ENCODE measurements around the gene FAIM2.

FAIM2 gene

DNA sequence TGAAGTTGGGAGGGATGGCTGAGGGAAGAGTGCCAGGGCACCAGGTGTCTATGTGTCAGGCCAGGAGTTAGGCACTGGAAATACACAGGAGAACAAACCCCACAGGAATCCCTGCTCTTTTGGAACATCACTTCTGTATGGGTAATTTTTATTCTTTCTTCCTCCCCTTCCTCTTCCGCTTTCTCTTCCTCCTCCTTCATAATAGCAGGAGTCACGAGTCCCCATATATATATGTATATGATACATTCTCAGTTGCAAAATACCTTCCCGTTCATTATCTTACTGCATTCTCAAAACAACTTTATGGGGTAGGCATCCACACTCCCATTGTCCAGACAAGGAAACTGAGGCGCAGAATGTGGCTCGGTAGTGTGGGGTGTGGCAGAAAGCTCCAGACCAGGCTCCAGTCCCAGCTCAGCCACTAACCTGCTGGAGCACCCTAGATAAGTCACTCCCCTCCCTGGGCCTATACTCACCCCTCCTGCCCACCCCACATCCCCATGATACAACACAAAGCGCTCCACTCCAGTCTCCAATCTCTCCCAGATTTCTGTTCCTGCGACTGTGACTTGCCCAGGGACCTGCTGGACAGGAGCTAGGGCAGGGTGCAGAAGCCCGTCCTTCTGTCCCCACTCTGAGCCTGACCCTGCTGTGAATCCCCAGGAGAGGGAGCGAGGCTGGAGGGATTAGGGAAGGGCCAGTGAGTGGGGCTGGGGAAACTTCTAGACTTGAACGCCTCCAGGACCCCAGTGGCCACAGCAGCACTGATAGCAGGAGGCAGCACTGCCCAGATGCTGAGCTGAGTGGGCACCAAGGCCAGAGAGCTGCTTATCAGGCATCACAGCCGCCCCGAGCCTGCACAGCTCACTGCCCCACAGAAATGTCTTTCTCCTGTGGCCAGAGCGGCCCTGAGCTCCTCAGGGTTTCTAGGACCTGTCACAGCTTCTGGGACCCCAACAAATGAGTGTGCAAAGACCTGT is 45.5 kb upstream of the FAIM2 start:
- DNase-seq = no peak
- Histone ChIP-seq H3K4me1 (ENCODE audit: control extremely low read depth in 1 of 4, control insufficient read depth in 4 of 4, insufficient read depth in 4 of 4, low read length in 3 of 4) (peaks cover 0 to 6% (median 3%) of the 10 kb centered on the region in 4 experiments), H3K27ac (ENCODE audit: insufficient read depth in 1 of 2, low read depth in 1 of 2, low read length in 2 of 2, poor library complexity in 1 of 2, severe bottlenecking in 2 of 2) (no peak overlapping the region), H3K27me3 (replicated peaks in 2 of 5; ENCODE audit: control insufficient read depth in 4 of 5, insufficient read depth in 5 of 5, low read length in 4 of 5) (peaks cover 0 to 89% (median 43%) of the 10 kb centered on the region in 5 experiments), H3K9me3 (ENCODE audit: control extremely low read depth in 1 of 5, control insufficient read depth in 4 of 5, insufficient read depth in 2 of 5, low read depth in 1 of 5, low read length in 4 of 5) (no peaks in the 10 kb centered on the region), H3K36me3 (ENCODE audit: control insufficient read depth in 4 of 4, insufficient read depth in 4 of 4, low read length in 3 of 4) (no peaks in the 10 kb centered on the region), H3K4me3 (ENCODE audit: control insufficient read depth in 1 of 7, extremely low read depth in 1 of 7, insufficient read depth in 4 of 7, low read depth in 2 of 7, low read length in 6 of 7) (no peak overlapping the region)
- 95% methylated on average over 7 of the region's 13 CpGs for WGBS (ENCODE audit: insufficient coverage)
- ChIA-PET CTCF (interaction anchor here (0.8 to 6.4 kb wide), 6 partner anchors 11 to 107 kb away, joined by 3 to 44 read pairs (median 8); partner anchors contain the start of gene AQP5), POLR2A (no interaction called here)

DNA sequence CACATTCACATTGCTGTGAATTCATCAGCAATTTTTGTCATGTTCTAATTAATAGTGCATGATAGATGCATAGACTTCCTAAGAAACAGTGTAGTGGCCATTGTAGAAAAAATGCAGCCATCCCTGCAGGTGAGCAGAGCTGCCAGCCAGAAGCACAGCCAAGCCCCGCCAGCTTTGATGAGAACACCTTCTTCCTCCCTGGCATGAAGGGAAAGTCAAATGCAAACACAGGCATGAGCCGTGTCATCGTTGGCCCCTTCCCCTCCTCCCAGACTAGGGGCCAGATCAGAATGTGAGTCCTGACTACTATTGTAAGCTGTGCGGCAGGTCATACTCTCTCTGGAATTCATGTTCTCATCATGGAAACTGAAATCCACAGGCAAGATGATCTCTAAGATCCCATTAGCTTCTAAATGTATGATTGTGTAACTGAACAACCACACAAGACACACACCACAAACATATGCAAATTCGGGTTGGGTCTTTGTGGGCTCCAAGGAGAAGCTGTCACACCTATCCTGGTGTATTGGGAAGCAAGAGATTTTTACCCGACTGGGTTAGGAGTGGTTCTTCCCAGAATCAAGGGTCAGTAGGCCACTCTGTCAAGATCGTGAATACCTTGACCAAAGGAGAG is 44.0 kb upstream of the FAIM2 start:
- Histone ChIP-seq H3K36me3 (ENCODE audit: control insufficient read depth in 4 of 4, insufficient read depth in 4 of 4, low read length in 3 of 4) (no peaks in the 10 kb centered on the region), H3K4me3 (ENCODE audit: control insufficient read depth in 1 of 7, extremely low read depth in 1 of 7, insufficient read depth in 4 of 7, low read depth in 2 of 7, low read length in 6 of 7) (no peak overlapping the region), H3K9me3 (ENCODE audit: control extremely low read depth in 1 of 5, control insufficient read depth in 4 of 5, insufficient read depth in 2 of 5, low read depth in 1 of 5, low read length in 4 of 5) (no peaks in the 10 kb centered on the region), H3K4me1 (ENCODE audit: control extremely low read depth in 1 of 4, control insufficient read depth in 4 of 4, insufficient read depth in 4 of 4, low read length in 3 of 4) (peaks cover 0 to 6% (median 3%) of the 10 kb centered on the region in 4 experiments), H3K27me3 (replicated peaks in 2 of 5; ENCODE audit: control insufficient read depth in 4 of 5, insufficient read depth in 5 of 5, low read length in 4 of 5) (peaks cover 0 to 85% (median 34%) of the 10 kb centered on the region in 5 experiments), H3K27ac (ENCODE audit: insufficient read depth in 1 of 2, low read depth in 1 of 2, low read length in 2 of 2, poor library complexity in 1 of 2, severe bottlenecking in 2 of 2) (no peak overlapping the region)
- 76% methylated on average over 5 of the region's 7 CpGs for WGBS (ENCODE audit: insufficient coverage)
- ChIA-PET CTCF (interaction anchor here (0.9 to 6.4 kb wide), 6 partner anchors 13 to 127 kb away, joined by 3 to 44 read pairs (median 14); partner anchors contain the start of gene AQP5), POLR2A (no interaction called here)
- DNase-seq = no peak

DNA sequence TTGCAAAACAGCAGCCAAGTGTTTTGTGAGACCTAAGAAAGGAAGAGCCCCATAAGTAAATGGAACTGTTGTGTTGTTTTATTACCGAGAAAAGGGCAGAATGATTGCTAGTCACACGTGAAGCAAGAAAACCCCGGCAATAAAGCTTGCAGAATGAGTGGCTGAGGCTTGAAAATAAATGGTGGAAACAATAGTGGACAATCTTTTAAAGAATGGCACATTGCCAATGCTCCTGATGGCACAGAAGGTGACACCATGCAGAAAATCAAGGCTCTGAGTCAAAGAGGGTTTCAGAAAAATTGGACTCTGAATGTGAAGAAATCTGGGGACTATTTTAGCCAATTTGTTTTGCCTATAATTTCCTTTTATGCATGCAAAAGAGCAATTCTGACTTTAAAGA is 42.8 kb upstream of the FAIM2 start:
- Histone ChIP-seq H3K9me3 (ENCODE audit: control extremely low read depth in 1 of 5, control insufficient read depth in 4 of 5, insufficient read depth in 2 of 5, low read depth in 1 of 5, low read length in 4 of 5) (no peaks in the 10 kb centered on the region), H3K4me1 (ENCODE audit: control extremely low read depth in 1 of 4, control insufficient read depth in 4 of 4, insufficient read depth in 4 of 4, low read length in 3 of 4) (peaks cover 2 to 6% (median 3%) of the 10 kb centered on the region in 4 experiments), H3K4me3 (ENCODE audit: control insufficient read depth in 1 of 7, extremely low read depth in 1 of 7, insufficient read depth in 4 of 7, low read depth in 2 of 7, low read length in 6 of 7) (no peak overlapping the region), H3K27me3 (replicated peaks in 2 of 5; ENCODE audit: control insufficient read depth in 4 of 5, insufficient read depth in 5 of 5, low read length in 4 of 5) (peaks cover 0 to 73% (median 26%) of the 10 kb centered on the region in 5 experiments), H3K36me3 (ENCODE audit: control insufficient read depth in 4 of 4, insufficient read depth in 4 of 4, low read length in 3 of 4) (no peaks in the 10 kb centered on the region), H3K27ac (ENCODE audit: insufficient read depth in 1 of 2, low read depth in 1 of 2, low read length in 2 of 2, poor library complexity in 1 of 2, severe bottlenecking in 2 of 2) (no peak overlapping the region)
- DNase-seq = no peak
- 73% methylated on average over 3 of the region's 3 CpGs for WGBS (ENCODE audit: insufficient coverage)
- POLR2A ChIA-PET = no interaction called here
- CTCF ChIA-PET = interaction anchor here (1.0 to 6.4 kb wide), 19 partner anchors 9 to 229 kb away, joined by 3 to 44 read pairs (median 6); partner anchors contain the start of gene AQP5

DNA sequence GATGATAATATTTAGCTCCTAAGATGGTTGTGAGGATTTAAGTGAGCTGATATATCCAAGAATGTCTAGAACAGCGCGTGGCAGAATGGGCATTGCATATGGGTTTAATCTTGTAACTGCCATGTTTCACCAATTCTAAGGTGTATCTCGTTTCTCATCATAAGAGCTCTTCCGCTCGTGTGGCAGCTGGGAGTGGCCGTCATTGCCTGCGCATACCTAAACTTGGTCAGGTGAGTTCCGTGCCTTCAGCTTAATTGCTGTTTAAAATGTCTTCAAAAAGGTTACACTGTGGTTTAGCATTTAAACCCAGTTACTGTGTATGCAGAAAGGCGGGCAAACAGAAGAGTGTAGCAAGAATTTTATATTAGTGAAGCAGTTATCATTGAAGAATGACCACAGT is 42.4 kb upstream of the FAIM2 start:
- POLR2A ChIA-PET = no interaction called here
- Histone ChIP-seq H3K36me3 (ENCODE audit: control insufficient read depth in 4 of 4, insufficient read depth in 4 of 4, low read length in 3 of 4) (no peaks in the 10 kb centered on the region), H3K4me3 (ENCODE audit: control insufficient read depth in 1 of 7, extremely low read depth in 1 of 7, insufficient read depth in 4 of 7, low read depth in 2 of 7, low read length in 6 of 7) (no peak overlapping the region), H3K4me1 (ENCODE audit: control extremely low read depth in 1 of 4, control insufficient read depth in 4 of 4, insufficient read depth in 4 of 4, low read length in 3 of 4) (peaks cover 2 to 6% (median 3%) of the 10 kb centered on the region in 4 experiments), H3K27ac (ENCODE audit: insufficient read depth in 1 of 2, low read depth in 1 of 2, low read length in 2 of 2, poor library complexity in 1 of 2, severe bottlenecking in 2 of 2) (no peak overlapping the region), H3K9me3 (ENCODE audit: control extremely low read depth in 1 of 5, control insufficient read depth in 4 of 5, insufficient read depth in 2 of 5, low read depth in 1 of 5, low read length in 4 of 5) (no peaks in the 10 kb centered on the region), H3K27me3 (replicated peaks in 2 of 5; ENCODE audit: control insufficient read depth in 4 of 5, insufficient read depth in 5 of 5, low read length in 4 of 5) (peaks cover 0 to 69% (median 22%) of the 10 kb centered on the region in 5 experiments)
- CTCF ChIA-PET = interaction anchor here (0.7 to 6.4 kb wide), 32 partner anchors 9 to 230 kb away, joined by 3 to 44 read pairs (median 4); partner anchors contain the start of gene AQP5
- WGBS (ENCODE audit: insufficient coverage) = 93% methylated on average over 9 of the region's 9 CpGs
- DNase-seq = no peak

DNA sequence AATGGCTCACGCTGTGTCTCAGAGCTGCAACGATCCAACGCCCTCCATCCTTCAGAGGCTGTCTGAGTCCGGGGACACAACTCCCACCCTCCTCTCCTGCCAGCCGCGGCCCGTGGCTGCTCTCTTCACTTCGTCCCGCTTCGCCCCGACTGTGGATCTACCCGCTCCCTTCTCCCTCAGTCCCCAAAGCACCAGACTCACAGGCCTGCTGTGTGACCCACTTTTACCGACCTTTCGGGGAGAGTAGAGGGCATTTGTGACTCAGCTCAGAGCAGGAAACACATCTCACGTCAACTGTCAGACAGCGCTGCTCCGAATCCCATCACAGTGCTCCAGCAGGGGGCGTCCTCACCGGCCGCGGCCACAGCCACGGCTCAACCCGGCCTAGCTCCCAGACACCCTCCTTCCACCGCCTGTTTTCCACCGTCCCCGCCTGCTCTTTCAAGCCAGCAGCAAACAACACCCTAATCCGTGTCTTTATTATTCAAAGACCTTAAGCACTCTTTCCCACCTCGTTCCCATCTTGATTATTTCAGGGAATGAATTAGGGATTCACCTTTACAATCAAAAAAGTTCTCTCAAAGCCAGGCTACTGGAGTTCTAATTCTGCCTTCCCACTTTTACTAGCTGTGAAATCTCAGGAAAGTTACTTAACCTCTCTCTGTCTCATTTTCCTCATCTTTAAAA is 41.8 kb upstream of the FAIM2 start:
- WGBS (ENCODE audit: insufficient coverage) = 5% methylated on average over 25 of the region's 28 CpGs
- Histone ChIP-seq H3K4me3 (ENCODE audit: control insufficient read depth in 1 of 7, extremely low read depth in 1 of 7, insufficient read depth in 4 of 7, low read depth in 2 of 7, low read length in 6 of 7) (peak overlapping the region in 4 of 7 experiments; percentile 21 to 64 (median 57)), H3K27me3 (replicated peaks in 2 of 5; ENCODE audit: control insufficient read depth in 4 of 5, insufficient read depth in 5 of 5, low read length in 4 of 5) (peaks cover 0 to 63% (median 20%) of the 10 kb centered on the region in 5 experiments), H3K9me3 (ENCODE audit: control extremely low read depth in 1 of 5, control insufficient read depth in 4 of 5, insufficient read depth in 2 of 5, low read depth in 1 of 5, low read length in 4 of 5) (no peaks in the 10 kb centered on the region), H3K36me3 (ENCODE audit: control insufficient read depth in 4 of 4, insufficient read depth in 4 of 4, low read length in 3 of 4) (no peaks in the 10 kb centered on the region), H3K4me1 (ENCODE audit: control extremely low read depth in 1 of 4, control insufficient read depth in 4 of 4, insufficient read depth in 4 of 4, low read length in 3 of 4) (peaks cover 2 to 6% (median 3%) of the 10 kb centered on the region in 4 experiments), H3K27ac (ENCODE audit: insufficient read depth in 1 of 2, low read depth in 1 of 2, low read length in 2 of 2, poor library complexity in 1 of 2, severe bottlenecking in 2 of 2) (no peak overlapping the region)
- POLR2A ChIA-PET = no interaction called here
- peak; percentile 71 to 79 (median 78) for DNase-seq
- CTCF ChIA-PET = interaction anchor here (0.6 to 6.4 kb wide), 35 partner anchors 8 to 338 kb away, joined by 3 to 44 read pairs (median 4); partner anchors contain the start of genes AQP5 and LIMA1

DNA sequence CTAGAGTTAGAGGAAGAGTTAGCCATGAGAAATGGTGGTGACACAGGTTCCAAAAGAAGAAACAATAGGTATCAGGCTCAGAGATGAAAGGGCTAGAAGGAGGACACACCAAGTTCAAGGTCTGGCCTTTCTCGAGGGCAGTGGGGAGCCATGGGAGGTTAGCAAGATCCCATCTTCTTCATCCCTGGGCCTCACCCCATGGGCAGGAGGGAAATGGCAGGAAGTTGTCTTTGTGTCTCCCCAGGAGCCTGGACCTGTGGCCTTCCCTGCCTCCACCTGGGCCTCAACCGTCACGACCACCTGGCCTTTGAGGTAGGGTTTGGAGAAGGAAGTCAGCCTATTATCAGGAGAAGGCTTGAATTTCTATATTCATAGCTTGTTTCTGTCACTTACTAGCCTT is 41.0 kb upstream of the FAIM2 start:
- no peaks in the 10 kb centered on the region for H3K9me3 ChIP-seq (ENCODE audit: control extremely low read depth in 1 of 5, control insufficient read depth in 4 of 5, insufficient read depth in 2 of 5, low read depth in 1 of 5, low read length in 4 of 5)
- no peaks in the 10 kb centered on the region for H3K36me3 ChIP-seq (ENCODE audit: control insufficient read depth in 4 of 4, insufficient read depth in 4 of 4, low read length in 3 of 4)
- H3K4me1 ChIP-seq (ENCODE audit: control extremely low read depth in 1 of 4, control insufficient read depth in 4 of 4, insufficient read depth in 4 of 4, low read length in 3 of 4) = peaks cover 2 to 6% (median 3%) of the 10 kb centered on the region in 4 experiments
- H3K27ac ChIP-seq (ENCODE audit: insufficient read depth in 1 of 2, low read depth in 1 of 2, low read length in 2 of 2, poor library complexity in 1 of 2, severe bottlenecking in 2 of 2) = no peak overlapping the region
- H3K4me3 ChIP-seq (ENCODE audit: control insufficient read depth in 1 of 7, extremely low read depth in 1 of 7, insufficient read depth in 4 of 7, low read depth in 2 of 7, low read length in 6 of 7) = no peak overlapping the region
- ChIA-PET CTCF (interaction anchor here (0.8 to 6.4 kb wide), 12 partner anchors 8 to 126 kb away, joined by 3 to 44 read pairs (median 6); partner anchors contain the start of gene AQP5), POLR2A (no interaction called here)
- WGBS (ENCODE audit: insufficient coverage) = no CpG with 5 or more reads among the region's 3 CpGs
- DNase-seq = no peak
- H3K27me3 ChIP-seq (replicated peaks in 2 of 5; ENCODE audit: control insufficient read depth in 4 of 5, insufficient read depth in 5 of 5, low read length in 4 of 5) = peaks cover 0 to 56% (median 20%) of the 10 kb centered on the region in 5 experiments

Measured in common myeloid progenitor, CD34-positive (primary cell).